Activated T-helper 2 cell treated with anti-CD3 and anti-CD28 coated beads, Interferon-gamma antibody, Interleukin-2, Interleukin-4, amounts not matched to agents 10 μg/mL and 5 μg/mL and 100 μg/mL, durations not matched to agents 14 hours and 24 hours and 36 hours (primary cell): ENCODE data around the gene ZAR1L. TPM values are rescaled to one million over a fixed set of nuclear protein-coding genes. Genes with fewer than 3 reads are reported as not detected.
"Not testable (repeated sequence)": the region's sequence is repeated elsewhere in the genome, so short reads cannot be mapped to it uniquely, and the experiment has no call there.

Experiments used
- DNase-seq: peaks from one replicate; pipeline ENCODE4 v3.0.0; 2021; ENCODE audit warnings: low spot score
- H3K27ac Mint-ChIP-seq: one replicate; pipeline ENCODE4 v1.8.0; 2021; ENCODE audit warnings: mixed read lengths
- H3K27me3 Mint-ChIP-seq: one replicate; pipeline ENCODE4 v1.8.0; 2021; ENCODE audit warnings: low read depth, mixed read lengths
- H3K36me3 Mint-ChIP-seq: one replicate; pipeline ENCODE4 v1.8.0; 2021; ENCODE audit warnings: low read depth, mixed read lengths
- H3K4me1 Mint-ChIP-seq: one replicate; pipeline ENCODE4 v1.8.0; 2021; ENCODE audit warnings: low read depth, mixed read lengths
- H3K4me3 Mint-ChIP-seq: one replicate; pipeline ENCODE4 v1.8.0; 2021; ENCODE audit warnings: low read depth, mild to moderate bottlenecking, moderate library complexity, mixed read lengths
- H3K9me3 Mint-ChIP-seq: one replicate; pipeline ENCODE4 v1.8.0; 2021; ENCODE audit warnings: mixed read lengths
- intact Hi-C: fragments of 100-400 bp; cut with micrococcal nuclease; formaldehyde crosslinking; loops from one replicate; pipeline ENCODE4 v1.15.1; 2023
- total RNA-seq: library from RNA; stranded (reverse); gene quantifications from 2 replicates; pipeline ENCODE4 v1.2.3, GENCODE V29; 2022

ZAR1L gene, protein sequence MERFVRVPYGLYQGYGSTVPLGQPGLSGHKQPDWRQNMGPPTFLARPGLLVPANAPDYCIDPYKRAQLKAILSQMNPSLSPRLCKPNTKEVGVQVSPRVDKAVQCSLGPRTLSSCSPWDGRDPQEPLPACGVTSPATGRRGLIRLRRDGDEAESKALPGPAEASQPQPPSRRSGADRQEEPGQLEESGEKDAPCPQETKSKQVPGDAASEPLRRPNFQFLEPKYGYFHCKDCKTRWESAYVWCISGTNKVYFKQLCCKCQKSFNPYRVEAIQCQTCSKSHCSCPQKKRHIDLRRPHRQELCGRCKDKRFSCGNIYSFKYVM
- total RNA-seq = not detected in 2 replicates

DNA sequence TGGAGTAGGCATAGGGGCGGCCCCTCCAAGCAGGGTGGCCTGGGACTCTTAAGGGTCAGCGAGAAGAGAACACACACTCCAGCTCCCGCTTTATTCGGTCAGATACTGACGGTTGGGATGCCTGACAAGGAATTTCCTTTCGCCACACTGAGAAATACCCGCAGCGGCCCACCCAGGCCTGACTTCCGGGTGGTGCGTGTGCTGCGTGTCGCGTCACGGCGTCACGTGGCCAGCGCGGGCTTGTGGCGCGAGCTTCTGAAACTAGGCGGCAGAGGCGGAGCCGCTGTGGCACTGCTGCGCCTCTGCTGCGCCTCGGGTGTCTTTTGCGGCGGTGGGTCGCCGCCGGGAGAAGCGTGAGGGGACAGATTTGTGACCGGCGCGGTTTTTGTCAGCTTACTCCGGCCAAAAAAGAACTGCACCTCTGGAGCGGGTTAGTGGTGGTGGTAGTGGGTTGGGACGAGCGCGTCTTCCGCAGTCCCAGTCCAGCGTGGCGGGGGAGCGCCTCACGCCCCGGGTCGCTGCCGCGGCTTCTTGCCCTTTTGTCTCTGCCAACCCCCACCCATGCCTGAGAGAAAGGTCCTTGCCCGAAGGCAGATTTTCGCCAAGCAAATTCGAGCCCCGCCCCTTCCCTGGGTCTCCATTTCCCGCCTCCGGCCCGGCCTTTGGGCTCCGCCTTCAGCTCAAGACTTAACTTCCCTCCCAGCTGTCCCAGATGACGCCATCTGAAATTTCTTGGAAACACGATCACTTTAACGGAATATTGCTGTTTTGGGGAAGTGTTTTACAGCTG, at the start of gene ZAR1L, which contains the start of gene BRCA2:
Gene ZAR1L, minus strand, starts transcription at position 126 of the 790 bp plus-strand sequence. CDS start 3,438 bp downstream, outside the sequence.
Gene BRCA2, plus strand, starts transcription at position 271 of the 790 bp plus-strand sequence. CDS start 953 bp downstream, outside the sequence.
- H3K36me3 Mint-ChIP-seq = peaks cover 23% of the 10 kb centered on the region
- intact Hi-C loops = loop anchor here (1.0 to 10.0 kb wide), 5 partner anchors 111 to 1227 kb away; partner anchors contain the start of genes FRY and N4BP2L2
- H3K4me1 Mint-ChIP-seq = peaks cover 32% of the 10 kb centered on the region
- peak; percentile 85 for DNase-seq
- H3K9me3 Mint-ChIP-seq = no peaks in the 10 kb centered on the region
- H3K27me3 Mint-ChIP-seq = no peaks in the 10 kb centered on the region
- peak within 1 kb of the TSS; percentile 100 for H3K27ac Mint-ChIP-seq
- peak within 1 kb of the TSS; percentile 96 for H3K4me3 Mint-ChIP-seq

DNA sequence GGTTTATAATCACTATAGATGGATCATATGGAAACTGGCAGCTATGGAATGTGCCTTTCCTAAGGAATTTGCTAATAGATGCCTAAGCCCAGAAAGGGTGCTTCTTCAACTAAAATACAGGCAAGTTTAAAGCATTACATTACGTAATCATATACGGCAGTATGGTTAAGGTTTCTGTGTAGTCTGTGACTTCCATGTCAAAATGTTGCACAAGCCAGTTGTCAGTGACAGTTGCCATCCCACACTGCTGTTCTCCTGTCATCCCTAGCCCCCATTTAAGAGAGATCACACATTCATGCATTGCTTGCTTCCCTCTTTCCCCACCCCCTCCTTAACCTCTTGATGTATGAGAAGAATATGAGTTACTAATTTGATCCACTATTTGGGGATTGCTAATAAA, 47.4 kb upstream of the ZAR1L start:
- no peaks in the 10 kb centered on the region for H3K4me1 Mint-ChIP-seq
- DNase-seq = no peak
- no peaks in the 10 kb centered on the region for H3K9me3 Mint-ChIP-seq
- intact Hi-C loops = no loop called here
- peaks cover 39% of the 10 kb centered on the region for H3K36me3 Mint-ChIP-seq
- H3K27ac Mint-ChIP-seq = no peak overlapping the region
- no peaks in the 10 kb centered on the region for H3K27me3 Mint-ChIP-seq
- no peak overlapping the region for H3K4me3 Mint-ChIP-seq

DNA sequence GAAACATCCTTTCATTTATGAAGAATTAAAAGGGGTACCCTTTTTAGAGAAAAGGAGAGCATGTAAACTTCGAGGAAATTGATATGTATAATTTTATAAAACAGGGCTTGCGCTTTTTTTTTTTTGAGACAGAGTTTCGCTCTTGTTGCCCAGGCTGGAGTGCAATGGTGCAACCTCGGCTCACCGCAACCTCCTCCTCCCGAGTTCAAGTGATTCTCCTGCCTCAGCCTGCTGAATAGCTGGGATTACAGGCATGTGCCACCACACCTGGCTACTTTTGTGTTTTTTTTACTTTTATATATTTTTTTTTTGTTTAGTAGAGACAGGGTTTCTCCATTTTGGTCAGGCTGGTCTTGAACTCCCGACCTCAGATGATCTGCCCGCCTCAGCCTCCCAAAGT, 40.8 kb upstream of the ZAR1L start:
- H3K4me1 Mint-ChIP-seq, H3K27me3 Mint-ChIP-seq, DNase-seq, H3K27ac Mint-ChIP-seq, H3K9me3 Mint-ChIP-seq, intact Hi-C loops, H3K4me3 Mint-ChIP-seq: not testable (repeated sequence)
- peaks cover 26% of the 10 kb centered on the region for H3K36me3 Mint-ChIP-seq

DNA sequence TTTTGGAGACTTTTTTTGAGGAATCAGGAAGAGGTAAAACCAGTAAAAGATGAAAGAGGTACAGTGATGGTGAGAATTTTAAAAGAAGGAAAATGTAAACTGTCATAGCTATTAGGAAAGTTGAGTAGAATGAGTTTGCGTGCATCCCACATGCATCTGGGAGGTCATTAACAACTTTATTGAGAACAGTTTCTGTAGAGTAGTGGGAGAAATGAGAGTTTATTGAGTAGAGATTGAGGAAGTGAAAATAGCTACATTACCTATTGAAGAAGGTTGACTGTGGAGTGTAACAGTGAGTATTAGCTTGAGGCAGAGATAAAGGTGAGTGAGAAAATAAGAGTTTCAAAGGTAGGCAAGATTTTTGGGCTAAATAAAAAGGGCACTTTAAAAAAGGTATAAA, 38.9 kb upstream of the ZAR1L start:
- intact Hi-C loops = no loop called here
- no peak overlapping the region for H3K4me3 Mint-ChIP-seq
- no peaks in the 10 kb centered on the region for H3K27me3 Mint-ChIP-seq
- H3K36me3 Mint-ChIP-seq = peaks cover 36% of the 10 kb centered on the region
- peaks cover 2% of the 10 kb centered on the region for H3K4me1 Mint-ChIP-seq
- DNase-seq = no peak
- H3K9me3 Mint-ChIP-seq = no peaks in the 10 kb centered on the region
- H3K27ac Mint-ChIP-seq = no peak overlapping the region

DNA sequence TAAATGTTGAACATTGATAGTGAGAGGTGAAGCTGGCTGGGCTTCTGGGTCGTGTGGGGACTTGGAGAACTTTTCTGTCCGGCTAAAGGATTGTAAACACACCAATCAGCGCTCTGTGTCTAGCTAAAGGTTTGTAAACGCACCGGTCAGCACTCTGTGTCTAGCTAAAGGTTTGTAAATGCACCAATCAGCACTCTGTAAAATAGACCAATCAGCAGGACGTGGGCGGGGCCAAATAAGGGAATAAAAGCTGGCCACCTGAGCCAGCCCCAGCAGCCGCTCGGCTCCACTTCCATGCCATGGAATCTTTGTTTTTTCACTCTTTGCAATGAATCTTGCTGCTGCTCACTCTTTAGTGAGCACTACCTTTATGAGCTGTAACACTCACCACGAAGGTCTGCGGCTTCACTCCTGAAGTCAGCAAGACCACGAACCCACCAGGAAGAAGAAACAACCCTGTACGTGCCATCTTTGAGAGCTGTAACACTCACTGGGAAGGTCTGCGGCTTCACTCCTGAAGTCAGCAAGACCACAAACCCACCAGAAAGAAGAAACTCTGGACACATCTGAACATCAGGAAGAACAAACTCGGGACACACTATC, 35.8 kb upstream of the ZAR1L start:
- DNase-seq, intact Hi-C loops, H3K27ac Mint-ChIP-seq: not testable (repeated sequence)

DNA sequence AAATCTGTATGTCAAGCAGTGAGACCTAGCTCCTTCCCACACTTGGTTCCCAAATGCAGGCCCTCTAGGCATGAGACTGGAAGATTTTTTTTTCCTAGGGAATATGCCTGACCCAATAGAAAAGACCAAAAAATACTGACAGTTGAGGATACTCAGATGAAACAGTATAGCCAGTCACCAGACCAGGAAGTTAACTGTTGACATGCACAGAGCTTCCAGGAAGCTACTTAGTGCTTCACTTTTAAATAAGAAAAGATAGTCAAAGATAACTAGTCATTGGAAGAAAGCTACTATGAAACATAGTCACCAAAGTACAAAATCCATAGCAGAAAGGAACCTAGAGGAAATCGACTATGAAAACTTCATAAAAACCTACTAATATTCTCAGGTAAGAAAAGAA, 32.5 kb upstream of the ZAR1L start:
- Mint-ChIP-seq H3K9me3 (no peaks in the 10 kb centered on the region), H3K27me3 (no peaks in the 10 kb centered on the region), H3K4me1 (peaks cover 20% of the 10 kb centered on the region), H3K36me3 (peaks cover 44% of the 10 kb centered on the region), H3K4me3 (no peak overlapping the region), H3K27ac (peak overlapping the region; percentile 79)
- DNase-seq = no peak
- intact Hi-C loops = no loop called here

More for the DNA sequence above, 35.8 kb upstream of the ZAR1L start:
- not testable (repeated sequence) for H3K27me3 Mint-ChIP-seq, H3K9me3 Mint-ChIP-seq, H3K4me3 Mint-ChIP-seq
- peaks cover 19% of the 10 kb centered on the region for H3K4me1 Mint-ChIP-seq
- H3K36me3 Mint-ChIP-seq = peaks cover 41% of the 10 kb centered on the region

DNA sequence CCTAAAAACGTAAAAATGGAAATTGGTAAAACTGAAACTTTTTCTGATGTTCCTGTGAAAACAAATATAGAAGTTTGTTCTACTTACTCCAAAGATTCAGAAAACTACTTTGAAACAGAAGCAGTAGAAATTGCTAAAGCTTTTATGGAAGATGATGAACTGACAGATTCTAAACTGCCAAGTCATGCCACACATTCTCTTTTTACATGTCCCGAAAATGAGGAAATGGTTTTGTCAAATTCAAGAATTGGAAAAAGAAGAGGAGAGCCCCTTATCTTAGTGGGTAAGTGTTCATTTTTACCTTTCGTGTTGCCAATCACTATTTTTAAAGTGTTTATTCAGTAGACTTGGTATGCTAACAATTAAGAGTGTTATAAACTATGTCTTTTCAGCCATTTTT, 25.8 kb upstream of the ZAR1L start:
- Mint-ChIP-seq H3K4me3 (no peak overlapping the region), H3K9me3 (peaks cover 42% of the 10 kb centered on the region), H3K4me1 (peaks cover 3% of the 10 kb centered on the region), H3K36me3 (peaks cover 53% of the 10 kb centered on the region), H3K27me3 (no peaks in the 10 kb centered on the region), H3K27ac (no peak overlapping the region)
- intact Hi-C loops = no loop called here
- no peak for DNase-seq

DNA sequence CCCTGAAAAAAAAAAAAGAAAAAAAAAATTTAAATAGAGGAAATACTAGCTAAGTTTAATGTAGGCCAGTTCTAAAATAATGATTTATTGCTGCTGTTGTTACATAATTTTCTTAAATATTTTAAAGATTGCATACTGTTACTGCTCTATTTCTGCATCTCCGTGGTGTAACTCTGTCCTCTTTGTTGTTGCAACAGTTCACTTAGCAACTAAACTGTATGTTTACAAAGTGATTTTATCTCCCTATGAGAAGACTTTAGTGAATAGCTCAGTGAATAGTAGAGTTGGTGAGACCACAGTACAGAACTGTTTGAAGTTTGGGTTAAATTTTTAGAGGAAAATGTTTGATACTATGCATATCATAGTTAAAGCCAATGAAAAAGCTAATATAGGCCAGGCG, 19.5 kb upstream of the ZAR1L start:
- Mint-ChIP-seq H3K27me3 (no peaks in the 10 kb centered on the region), H3K4me1 (peaks cover 3% of the 10 kb centered on the region), H3K36me3 (peaks cover 95% of the 10 kb centered on the region), H3K4me3 (no peak overlapping the region), H3K27ac (no peak overlapping the region), H3K9me3 (peaks cover 32% of the 10 kb centered on the region)
- DNase-seq = no peak
- intact Hi-C loops = no loop called here

DNA sequence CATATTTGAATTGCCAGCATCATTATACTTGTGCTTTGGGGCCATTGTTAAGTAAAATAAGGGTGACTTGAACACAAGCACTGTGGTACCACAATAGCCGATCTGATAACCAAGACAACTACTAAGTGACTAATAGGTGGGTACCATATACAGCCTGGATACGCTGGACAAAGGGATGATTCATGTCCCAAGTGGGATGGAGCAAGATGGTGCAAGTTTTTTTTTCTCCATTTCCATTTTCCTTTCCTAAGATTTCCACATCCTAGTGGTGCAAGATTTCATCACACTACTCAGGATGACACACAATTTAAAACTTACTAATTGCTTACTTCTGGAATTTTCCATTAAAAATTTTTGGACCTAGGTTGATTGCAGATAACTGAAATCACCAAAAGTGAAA, 15.3 kb upstream of the ZAR1L start:
- intact Hi-C loops = no loop called here
- no peak overlapping the region for H3K4me3 Mint-ChIP-seq
- H3K27me3 Mint-ChIP-seq = no peaks in the 10 kb centered on the region
- peaks cover 5% of the 10 kb centered on the region for H3K4me1 Mint-ChIP-seq
- H3K36me3 Mint-ChIP-seq = peaks cover 73% of the 10 kb centered on the region
- no peak overlapping the region for H3K27ac Mint-ChIP-seq
- peaks cover 6% of the 10 kb centered on the region for H3K9me3 Mint-ChIP-seq
- no peak for DNase-seq

DNA sequence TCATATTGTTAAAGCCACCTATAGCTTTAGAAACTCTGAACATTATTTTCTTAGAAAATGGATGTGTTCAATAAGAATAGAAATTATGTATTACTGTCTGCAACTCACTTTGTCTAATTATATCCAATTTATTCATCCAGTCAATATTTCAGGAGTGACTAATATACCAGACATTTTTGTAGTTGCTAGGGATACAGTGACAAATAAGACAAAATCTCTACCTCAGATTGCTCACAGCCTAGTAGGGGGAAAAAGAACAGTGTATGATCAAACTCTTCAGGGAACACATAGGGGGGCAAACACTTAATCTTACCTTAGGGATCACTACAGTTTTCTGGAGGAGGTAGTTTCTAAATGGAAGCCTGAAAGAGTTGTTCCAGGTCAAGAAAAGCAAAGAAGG, 8.7 kb upstream of the ZAR1L start:
- DNase-seq = no peak
- no peaks in the 10 kb centered on the region for H3K9me3 Mint-ChIP-seq
- no peaks in the 10 kb centered on the region for H3K27me3 Mint-ChIP-seq
- peaks cover 26% of the 10 kb centered on the region for H3K4me1 Mint-ChIP-seq
- H3K36me3 Mint-ChIP-seq = peaks cover 60% of the 10 kb centered on the region
- H3K27ac Mint-ChIP-seq = peak overlapping the region; percentile 9
- intact Hi-C loops = no loop called here
- H3K4me3 Mint-ChIP-seq = no peak overlapping the region

DNA sequence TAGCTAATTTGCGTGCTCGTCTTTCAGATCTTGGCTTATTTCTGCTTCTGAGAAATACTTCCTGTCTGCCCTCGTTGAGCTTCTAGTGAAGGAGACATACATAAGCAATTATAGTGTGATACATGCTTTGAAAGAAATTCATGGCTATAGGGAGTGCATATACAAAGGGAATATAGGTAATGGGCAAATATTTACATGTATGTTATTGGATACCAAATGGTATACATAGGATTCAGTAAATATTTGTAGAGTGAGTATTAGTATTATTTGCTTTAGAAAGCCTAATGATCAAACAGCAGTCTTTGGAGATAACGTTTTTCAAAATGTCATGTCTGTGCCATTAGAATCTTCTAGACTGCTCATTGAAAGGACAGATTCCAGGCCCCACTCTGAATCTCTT, 5.4 kb upstream of the ZAR1L start:
- no peak for DNase-seq
- intact Hi-C loops = no loop called here
- no peak overlapping the region for H3K27ac Mint-ChIP-seq
- peaks cover 28% of the 10 kb centered on the region for H3K4me1 Mint-ChIP-seq
- no peak overlapping the region for H3K4me3 Mint-ChIP-seq
- H3K27me3 Mint-ChIP-seq = no peaks in the 10 kb centered on the region
- peaks cover 52% of the 10 kb centered on the region for H3K36me3 Mint-ChIP-seq
- H3K9me3 Mint-ChIP-seq = no peaks in the 10 kb centered on the region

DNA sequence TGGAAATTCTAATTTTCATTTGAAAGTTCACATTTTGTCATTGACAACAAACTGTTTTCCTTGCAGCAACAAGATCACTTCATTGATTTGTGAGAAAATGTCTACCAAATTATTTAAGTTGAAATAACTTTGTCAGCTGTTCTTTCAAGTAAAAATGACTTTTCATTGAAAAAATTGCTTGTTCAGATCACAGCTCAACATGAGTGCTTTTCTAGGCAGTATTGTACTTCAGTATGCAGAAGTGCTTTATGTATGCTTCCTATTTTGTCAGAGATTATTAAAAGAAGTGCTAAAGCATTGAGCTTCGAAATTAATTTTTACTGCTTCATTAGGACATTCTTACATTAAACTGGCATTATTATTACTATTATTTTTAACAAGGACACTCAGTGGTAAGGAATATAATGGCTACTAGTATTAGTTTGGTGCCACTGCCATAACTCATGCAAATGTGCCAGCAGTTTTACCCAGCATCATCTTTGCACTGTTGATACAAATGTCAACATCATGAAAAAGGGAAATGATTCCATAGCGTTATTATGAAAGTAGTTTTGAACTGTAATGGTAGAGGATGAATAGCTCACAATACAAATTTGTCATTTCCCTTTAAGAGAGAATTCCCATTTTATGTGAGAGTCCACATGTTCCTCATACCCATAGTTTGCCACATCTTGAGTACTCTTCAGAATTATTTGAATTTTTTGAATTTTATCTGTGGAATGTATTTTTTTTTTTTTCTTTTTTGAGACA, 2.7 kb upstream of the ZAR1L start:
- Mint-ChIP-seq H3K4me1 (peaks cover 34% of the 10 kb centered on the region), H3K27ac (no peak overlapping the region), H3K9me3 (no peaks in the 10 kb centered on the region), H3K4me3 (no peak overlapping the region), H3K27me3 (no peaks in the 10 kb centered on the region), H3K36me3 (peaks cover 41% of the 10 kb centered on the region)
- intact Hi-C loops = loop anchor here (10.0 kb wide), 1 partner anchor 203 kb away; no protein-coding TSS in a partner anchor
- DNase-seq = no peak
